Kidney glomerular epithelial cell (primary cell): ENCODE data around the gene ADPRM.
"Not testable (repeated sequence)": the region's sequence is repeated elsewhere in the genome, so short reads cannot be mapped to it uniquely, and the experiment has no call there.

Source experiments
- DNase-seq: peaks from one replicate; lab custom pipeline; 2025; lab: John Stamatoyannopoulos, UW

The ADPRM gene

DNA sequence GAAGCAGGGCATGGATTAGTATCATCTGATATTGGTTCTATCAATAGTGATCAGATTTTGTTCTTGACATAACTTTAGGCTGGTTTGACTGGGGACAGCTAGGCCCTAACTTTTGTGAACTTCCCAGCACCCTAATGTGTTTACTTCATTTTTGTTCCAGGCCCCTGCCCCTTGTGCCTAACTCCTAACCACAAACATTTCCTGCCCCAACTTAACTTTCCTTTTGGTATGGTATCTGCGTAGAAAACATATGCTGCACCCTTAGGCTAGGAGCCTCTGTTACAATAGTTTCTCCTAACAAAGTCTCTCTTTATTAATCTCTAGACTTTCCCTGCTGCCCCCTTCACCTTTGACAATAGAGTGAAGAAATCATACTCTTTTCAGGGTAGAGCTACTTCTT, 2.5 kb downstream of the ADPRM start:
- DNase-seq: no peak

DNA sequence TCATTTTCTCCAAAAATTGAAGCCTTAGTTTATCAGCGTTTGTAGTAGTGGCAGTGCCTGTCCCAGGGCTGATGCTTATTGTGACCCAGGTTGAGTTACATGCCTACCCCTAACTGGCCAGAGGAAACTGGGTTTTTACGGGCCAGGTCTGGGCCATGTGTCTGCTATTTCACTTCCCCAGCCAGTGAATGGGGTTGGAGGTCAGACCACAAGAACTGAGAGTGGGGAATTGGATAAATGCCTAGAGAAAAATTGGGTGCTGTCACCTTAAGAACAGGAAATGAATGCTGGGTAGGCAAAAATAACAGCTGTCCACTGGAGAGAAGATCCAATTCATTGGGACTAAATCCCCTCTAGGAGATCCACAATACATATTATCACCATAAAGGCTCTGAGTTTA, 5.2 kb downstream of the ADPRM start:
- peak; percentile 21 for DNase-seq

DNA sequence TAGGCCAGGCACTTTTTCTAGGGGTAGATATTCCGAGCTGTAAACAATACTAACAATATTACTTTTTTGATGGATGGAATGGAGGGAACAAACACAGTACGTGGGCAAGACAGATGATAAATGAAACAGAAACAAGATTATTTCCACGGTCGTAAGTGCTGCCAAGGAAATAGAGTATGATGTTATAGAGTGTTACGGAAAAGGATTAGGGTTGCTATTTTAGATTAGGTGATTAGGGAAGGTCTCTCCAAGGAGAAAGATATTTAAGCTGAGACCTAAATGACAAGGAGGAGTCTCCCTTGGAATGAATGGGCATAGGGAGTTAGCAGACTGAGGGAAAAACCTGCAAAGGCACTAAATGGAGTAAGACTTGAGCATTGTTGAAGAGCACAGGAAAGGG, 8.3 kb downstream of the ADPRM start:
- no peak for DNase-seq

DNA sequence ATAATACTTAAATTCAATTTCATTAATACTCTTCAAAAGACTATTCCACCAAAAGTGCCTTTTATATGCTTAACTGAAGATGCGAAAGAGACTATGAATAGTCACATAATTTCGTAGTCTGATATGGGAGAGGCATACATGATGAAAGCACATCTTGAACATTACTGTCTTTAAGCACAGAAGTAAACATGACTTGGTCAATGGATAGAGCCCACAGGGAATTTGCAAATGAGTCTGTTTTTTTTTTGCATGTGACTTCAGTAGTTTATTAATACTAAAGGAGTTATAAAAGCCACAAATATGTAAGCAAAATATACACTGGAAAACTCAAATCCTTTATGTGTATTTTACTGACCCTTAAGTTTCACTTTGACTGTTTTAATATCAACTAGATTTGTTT, 15.9 kb downstream of the ADPRM start:
- no peak for DNase-seq

DNA sequence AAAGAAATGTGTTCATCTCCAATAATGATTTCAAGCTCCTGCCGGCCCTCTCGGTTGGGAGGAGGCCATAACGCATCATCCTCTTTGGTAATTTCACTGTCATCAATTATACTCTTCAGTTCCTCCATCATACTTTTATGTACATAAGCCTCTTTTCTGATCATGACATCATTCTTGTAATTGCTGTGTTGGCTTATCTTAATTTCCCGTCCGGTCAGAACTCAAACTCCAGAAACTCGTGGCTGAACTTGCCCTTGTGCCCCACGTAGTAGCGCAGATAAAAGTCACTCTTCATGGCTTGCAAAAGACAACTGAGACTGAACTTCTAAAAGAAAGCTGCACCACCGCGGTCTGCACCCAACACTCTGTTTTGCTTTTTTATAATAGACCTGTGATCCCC, 18.8 kb downstream of the ADPRM start:
- no peak for DNase-seq

DNA sequence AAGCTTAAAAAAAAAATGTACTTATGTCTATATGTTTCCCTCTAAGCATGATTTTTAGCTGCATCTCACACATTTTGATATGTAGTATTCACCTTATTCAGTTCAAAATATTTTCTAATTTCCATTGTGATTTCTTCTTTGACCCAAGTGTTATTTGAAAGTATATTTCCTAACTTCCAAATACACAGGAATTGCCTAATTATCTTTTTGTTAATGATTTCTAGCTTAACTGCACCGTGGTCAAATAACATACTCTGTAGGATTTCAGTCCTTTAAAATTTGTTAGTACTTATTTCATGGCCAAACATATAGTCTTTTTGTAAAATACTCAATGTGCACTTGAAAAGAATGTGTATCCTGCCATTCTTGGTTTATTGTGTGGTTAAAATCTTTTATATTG, 21.2 kb downstream of the ADPRM start:
- no peak for DNase-seq

DNA sequence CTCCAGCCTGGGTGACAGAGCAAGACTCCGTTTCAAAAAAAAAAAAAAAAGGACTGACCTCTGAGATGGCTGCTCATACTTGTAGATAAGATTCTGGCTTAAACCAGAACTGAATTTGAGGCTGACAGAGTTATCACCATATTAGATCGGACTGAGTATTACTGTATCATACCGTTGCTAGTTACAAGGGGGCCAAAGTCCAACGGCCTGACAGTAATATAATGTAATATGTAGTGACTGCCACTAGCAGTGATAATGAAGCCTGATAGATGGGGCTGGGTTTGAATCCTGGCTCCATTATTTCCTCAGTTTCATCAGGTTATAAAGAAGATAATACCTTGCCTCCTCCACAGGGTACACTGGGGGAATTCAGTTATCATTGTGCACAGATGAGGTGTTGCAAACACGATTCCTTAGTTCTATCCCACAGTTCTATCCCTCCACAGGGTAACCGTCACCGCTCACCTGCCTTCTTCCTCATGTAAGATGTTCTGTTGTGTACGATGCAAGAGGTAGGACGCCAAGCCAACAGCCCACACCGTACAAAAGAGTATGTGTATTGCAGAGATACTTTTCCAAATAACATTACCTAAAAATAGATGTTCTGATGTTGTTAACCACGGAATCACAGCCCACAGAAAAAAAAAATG, 27.3 kb downstream of the ADPRM start:
- DNase-seq: no peak

DNA sequence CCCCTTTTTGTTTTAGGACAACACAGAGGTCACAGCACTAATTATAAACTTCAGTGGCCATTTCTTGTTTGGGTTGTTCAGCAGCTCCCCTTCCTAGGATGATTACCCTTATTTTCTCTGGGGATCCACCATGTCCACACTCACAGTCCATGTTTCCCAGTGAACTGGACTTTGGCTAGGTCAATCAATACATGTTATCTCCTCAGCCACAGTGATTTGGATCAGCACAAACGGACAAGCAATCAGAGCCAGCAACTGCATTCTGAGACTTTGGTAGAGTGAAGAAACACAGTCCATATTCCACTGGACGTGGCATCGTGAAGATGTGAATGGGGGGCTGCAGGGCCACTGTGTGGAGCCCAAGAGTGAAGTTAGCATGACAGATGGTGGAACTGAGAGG, 27.9 kb downstream of the ADPRM start:
- no peak for DNase-seq

DNA sequence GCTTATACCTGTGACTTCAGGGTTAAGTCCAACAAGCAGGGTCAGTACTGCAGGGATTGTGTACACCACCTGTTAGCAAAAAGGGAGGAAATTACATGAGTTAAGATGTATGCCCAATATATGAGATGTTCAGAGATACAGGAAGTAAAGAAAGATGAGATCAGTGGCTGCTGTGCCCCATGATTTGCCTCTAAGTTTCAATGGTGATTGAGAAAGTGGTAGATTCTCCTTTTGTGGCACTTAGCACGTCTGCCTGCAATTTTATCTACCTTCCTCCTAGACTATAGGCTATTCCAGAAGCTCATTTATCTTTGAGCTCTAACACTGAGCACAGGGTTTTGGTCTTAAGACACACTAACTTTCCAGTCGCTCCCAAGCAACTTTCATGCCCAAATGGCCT, 28.8 kb downstream of the ADPRM start:
- no peak for DNase-seq

DNA sequence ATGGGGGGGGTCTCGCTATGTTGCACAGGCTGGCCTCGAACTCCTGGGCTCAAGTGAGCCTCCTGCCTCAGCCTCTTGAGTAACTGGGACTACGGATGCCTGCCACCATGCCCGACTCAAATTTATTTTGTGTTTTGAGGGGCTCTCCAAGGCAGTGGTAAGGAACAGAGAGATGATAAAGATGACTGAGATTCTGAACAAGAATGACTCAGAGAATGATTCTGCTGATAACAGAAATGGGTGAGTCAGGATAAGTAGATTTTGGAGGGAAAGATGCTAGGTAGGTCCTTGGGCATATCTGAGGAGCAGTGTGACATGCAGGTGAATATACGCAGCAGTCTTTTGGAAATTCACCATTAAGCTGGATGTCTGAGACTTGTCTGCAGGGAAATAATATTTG, 29.8 kb downstream of the ADPRM start:
- DNase-seq: no peak

DNA sequence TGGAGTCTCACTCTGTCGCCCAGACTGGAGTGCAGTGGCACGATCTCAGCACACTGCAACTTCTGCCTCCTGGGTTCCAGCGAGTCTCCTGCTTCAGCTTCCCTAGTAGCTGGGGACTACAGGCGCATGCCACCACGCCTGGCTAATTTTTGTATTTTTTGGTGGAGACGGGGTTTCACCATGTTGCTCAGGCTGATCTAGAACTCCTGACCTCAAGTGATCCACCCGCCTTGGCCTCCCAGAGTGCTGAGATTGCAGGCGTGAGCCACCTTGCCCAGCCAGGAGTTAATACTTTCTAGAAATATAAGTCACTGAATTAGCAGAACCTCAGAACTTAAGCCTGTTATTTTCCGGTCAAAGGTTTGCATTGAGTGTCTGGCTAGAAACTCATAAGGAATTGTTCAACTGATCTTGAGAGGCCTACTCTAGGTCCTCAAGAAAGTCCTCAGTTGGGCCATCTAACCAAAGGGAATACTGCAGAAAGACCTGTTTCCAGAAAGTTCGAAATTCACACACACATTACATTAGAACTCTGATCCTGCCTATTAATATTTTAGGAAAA, 31.0 kb downstream of the ADPRM start:
- DNase-seq: no peak

DNA sequence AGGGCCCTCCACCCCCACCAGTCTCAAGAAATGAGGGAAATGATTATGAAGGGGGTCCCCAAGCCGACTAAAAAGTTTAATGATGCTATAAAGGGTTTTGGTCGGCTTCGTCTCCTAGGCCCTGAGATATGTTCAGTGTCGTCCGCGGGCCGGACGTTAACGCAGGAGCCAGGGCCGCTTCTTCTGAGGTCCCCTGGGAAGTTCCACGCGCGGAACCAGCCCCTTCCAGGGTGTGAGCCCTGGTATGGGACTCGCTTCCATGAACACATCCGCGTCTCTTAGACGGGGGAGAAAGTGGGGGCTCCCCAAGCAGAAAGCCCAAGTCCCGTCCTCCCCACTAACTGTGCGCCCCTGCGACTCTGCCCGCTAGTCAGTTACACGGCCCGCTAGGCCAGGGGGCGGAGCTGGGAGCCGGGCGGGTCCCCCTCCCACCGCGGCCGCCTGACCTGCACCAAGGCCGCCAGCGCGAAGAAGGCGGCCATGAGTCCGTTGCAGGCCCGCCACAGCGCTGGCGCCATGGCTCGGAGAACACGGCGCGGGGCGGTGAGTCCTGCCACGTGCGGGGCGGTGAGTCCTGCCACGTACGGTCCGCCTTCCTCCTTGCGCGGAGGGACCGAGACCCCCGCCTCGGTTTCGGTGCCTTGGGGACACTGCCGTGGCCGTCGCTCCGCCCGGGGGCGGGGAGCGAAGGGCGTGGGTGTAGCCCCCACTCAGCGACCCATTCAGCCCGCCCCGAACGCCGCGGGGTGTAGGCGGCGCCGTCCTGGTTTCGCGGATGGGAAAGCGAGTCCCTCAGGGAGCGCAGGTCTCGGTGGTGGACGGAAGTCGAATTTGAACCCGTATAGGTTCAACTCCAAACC, 32.2 kb downstream of the ADPRM start, which contains the start of gene TMEM220:
TSS of gene TMEM220 (minus strand) at position 690 of the 860 bp plus-strand sequence. CDS start at position 518, 172 bp downstream.
- peak; percentile 32 for DNase-seq

DNA sequence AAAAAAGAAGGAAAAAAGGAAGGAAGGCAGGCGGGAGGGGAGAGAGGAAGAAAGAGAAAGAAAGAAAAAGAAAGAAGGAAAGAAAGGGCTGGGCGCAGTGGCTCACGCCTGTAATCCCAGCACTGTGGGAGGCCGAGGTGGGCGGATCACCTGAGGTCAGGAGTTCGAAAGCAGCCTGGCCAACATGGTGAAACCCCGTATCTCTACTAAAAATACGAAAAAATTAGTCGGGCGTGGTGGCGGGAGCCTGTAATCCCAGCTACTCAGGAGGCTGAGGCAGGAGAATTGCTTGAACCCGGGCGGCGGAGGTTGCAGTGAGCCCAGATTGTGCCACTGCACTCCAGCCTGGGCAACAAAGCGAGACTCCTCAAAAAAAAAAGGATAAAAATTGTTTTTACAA, 32.9 kb downstream of the ADPRM start:
- DNase-seq: not testable (repeated sequence)

DNA sequence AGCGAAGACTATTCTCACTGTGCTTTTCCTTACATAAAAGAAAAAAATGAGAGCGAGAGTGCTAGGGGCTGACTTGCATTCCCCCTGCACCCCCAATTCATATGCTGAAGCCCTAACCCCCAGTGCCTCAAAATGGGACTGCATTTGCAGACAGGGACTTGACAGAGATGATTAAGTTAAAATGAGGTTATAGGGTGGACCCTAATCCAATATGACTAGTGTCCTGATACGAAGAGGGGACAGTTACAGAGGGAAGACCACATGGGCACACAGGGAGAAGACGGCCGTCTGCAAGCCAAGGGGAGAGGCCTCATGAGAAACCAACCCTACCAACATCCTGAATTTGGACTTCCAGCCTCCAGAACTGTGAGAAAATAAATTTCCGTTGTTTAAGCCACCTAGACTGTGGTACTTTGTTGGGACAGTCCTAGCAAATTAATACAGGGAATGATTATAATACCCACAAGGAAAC, 34.0 kb downstream of the ADPRM start:
- DNase-seq: no peak

DNA sequence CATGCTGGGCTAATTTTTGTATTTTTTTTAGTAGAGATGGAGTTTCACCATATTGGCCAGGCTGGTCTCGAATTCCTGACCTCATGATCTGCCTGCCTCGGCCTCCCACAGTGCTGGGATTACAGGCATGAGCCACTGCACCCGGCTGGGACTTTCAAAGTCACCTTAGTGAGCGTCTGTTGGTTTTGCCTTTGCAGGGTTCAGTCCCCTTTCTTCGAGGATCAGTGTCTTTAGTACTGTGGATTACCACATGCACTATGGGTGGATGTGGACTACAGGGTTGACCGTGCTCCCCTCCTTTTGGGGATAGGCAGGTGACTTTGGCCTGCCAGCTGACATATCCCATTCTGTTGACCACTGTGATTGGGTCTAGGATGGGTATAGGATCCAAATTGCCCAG, 34.7 kb downstream of the ADPRM start:
- DNase-seq: not testable (repeated sequence)

DNA sequence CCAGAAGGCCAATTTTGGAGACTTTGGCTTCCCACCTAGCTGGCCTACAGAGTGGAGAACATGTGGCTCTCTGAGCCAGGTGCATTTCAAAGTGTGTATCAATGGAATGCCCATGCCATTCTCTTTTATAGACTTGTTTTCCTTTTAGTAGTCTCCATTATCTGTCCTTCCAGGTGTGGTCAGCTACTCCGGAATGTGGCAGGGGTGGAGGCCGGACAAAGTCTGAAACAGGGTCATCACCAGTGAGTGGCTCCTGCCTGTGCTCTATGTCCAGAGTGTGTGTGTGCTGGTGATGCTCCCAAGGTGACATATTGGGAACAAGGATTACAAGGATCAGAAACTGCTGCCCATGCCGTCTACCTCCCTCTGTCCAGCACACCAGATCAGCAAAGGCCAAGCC, 36.3 kb downstream of the ADPRM start:
- DNase-seq: no peak

DNA sequence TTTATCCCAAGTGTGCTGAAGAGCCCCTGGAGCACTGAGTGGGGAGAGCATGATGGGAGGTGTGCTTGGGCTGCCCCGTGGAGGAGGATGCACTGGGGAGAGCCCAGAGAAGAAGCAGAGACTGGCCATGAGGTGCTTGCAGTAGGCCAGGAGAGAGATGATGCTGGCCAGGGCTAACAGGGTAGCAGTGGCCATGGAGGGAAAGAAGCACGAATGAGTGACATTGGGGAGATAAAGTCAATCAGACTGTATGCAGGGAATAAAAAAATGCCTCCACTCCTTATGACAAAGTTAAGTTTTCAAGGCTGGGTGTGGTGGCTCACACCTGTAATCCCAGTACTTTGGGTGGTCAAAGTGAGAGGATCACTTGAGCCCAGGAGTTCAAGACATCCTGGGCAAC, 37.9 kb downstream of the ADPRM start:
- DNase-seq: no peak

DNA sequence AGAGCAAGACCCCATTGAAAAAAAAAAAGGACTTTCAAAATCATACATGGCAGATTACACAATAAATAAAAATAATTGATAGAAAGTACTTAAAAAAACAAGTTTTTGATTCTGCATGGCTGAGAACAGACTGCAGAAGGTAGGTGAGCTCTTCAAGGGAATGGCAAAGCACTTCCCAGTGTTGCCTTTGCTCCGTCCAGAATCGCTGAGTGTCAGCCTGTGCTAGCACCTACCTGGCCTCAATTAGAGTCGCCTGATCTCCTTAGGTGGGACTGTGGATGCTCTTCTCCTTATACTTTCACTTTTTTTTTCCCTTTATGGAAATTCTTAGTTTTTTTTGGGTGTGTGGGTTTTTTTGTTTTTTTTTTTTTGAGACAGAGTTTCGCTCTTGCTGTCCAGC, 38.4 kb downstream of the ADPRM start:
- no peak for DNase-seq

DNA sequence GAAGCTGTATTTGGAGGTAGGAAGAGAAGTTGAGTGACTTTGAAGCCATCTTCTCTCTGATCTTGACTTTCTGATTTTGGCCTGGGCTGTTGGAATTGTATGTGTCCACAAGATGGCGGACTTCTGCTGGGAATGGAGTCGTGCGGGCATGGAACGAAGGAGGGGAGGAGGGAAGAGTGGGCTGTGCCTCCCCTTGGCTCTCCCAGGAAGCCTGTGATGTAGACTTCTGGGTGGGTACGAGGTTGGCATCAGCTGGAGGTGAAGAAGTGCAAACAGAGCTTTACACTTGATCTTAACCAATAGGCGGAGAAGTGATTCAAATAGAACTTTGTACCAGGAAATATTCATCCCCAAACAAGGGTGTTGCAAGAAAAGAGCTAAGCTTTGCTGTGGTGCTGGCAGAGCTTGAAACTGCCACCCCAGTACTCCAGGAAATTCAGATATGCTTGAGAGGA, 39.8 kb downstream of the ADPRM start:
- DNase-seq: peak; percentile 32

DNA sequence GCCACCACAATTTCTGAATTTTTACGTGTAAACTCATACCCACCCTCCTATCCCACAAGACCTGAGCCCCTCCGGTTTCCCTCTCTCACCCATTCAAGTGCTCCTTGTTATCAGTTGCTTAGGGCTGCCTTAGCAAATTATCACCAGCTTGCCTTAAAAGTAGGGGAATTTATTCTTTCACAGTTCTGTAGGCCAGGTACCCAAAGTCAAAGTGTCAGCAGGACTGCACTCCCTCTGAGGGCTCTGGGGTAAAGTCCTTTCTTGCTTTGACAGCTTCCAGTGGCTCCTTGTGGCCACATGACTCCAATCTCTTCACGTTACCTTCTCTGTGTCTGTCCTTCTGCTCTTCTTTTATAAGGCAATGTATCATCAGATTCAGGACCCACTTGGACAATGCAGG, 40.3 kb downstream of the ADPRM start:
- DNase-seq: no peak

DNA sequence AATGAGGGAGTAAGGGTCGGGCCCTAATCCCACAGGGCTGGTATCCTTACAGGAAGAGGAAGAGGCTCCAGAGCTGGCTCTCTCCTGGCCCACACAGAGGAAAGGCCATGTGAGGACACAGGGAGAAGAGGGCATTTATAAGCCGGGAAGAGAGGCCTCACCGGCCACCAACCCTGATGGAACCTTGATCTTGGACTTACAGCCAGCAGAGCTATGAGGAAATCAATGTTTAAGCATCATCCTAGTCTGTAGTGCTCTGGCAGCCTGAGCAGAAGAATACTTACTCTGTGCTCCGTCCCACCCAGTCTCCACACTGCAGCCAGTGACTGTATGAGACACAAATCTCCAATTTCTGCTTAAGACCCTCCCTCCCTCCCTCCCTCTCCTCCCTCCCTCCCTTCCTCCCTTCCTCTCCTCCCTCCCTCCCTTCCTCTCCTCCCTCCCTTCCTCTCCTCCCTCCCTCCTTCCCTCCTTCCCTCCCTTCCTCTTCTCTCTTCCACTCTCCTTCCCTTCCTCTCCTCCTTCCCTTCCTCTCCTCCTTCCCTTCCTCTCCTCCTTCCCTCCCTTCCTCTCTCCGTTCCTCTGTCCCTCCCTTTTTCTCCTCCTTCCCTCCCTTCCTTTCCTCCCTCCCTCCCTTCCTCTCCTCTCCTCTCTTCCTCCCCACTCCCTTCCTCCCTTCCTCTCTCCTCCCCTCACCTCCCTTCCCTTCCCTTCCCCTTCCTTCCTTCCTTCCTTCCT, 41.3 kb downstream of the ADPRM start:
- no peak for DNase-seq

DNA sequence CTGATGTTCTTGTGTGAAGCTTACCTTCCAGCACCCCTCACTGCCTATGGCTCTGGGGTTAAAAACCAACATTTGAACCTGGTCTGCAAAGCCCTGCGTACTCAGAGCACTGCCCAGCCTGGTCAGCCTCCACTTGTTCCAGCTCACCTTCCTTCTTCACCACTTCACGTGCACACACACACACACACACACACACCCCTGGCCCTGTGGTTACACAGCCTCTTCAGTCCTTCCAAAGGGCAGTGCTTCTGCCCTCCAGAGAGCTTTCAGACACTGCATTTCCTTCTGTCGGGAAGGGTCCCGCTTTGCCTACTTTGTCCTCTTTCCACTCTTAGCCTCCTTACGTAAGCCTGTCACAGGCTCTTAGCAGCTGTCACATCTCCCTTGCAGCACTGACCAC, 42.0 kb downstream of the ADPRM start:
- no peak for DNase-seq
